Naive thymus-derived CD8-positive, alpha-beta T cell (primary cell): ENCODE measurements around the gene KIF25. TPM values are rescaled to one million over a fixed set of nuclear protein-coding genes. Genes with fewer than 3 reads are reported as not detected.

Experiments
- ATAC-seq, 2 donors: fragments of 150-1000 bp; cut with Tn5 transposase in 1 of 2; sonication (Bioruptor Pico), chemical (Tn5 transposase) in 1 of 2; 1 replicate in 1 of 2; 2 replicates in 1 of 2; pipeline ENCODE4 v1.10.0; 2021; ENCODE audit warnings: mild to moderate bottlenecking in 2 of 2, moderate library complexity in 2 of 2
- POLR2A ChIA-PET: fragments of 350-600 bp; sonication (Branson Sonifier 250); formaldehyde crosslinking; loops from one replicate; lab custom pipeline; 2021; ENCODE audit warnings: antibody characterized with exemption; lab: Charles Lee
- DNase-seq, 10 donors: peaks; one replicate each; pipeline versions ENCODE4 v3.0.0 to v3.0.0-alpha.2; 2020 to 2022
- H3K27ac Mint-ChIP-seq, 10 donors: one replicate each; pipeline ENCODE4 v1.8.0; 2020 to 2022; ENCODE audit warnings: mild to moderate bottlenecking in 10 of 10, mixed read lengths in 10 of 10, moderate library complexity in 4 of 10, inconsistent platforms in 1 of 10
- H3K27me3 Mint-ChIP-seq, 5 donors: one replicate each; pipeline ENCODE4 v1.8.0; 2021 to 2022; ENCODE audit warnings: mixed read lengths in 5 of 5
- H3K36me3 Mint-ChIP-seq, 3 donors: one replicate each; pipeline ENCODE4 v1.8.0; 2020 to 2022; ENCODE audit warnings: mixed read lengths in 3 of 3, mild to moderate bottlenecking in 2 of 3, inconsistent platforms in 1 of 3
- H3K4me1 Mint-ChIP-seq, 4 donors: one replicate each; pipeline ENCODE4 v1.8.0; 2021 to 2022; ENCODE audit warnings: mixed read lengths in 4 of 4
- H3K4me3 Mint-ChIP-seq, 10 donors: one replicate each; pipeline ENCODE4 v1.8.0; 2020 to 2022; ENCODE audit warnings: mild to moderate bottlenecking in 10 of 10, mixed read lengths in 10 of 10, moderate library complexity in 6 of 10, inconsistent platforms in 1 of 10
- H3K9me3 Mint-ChIP-seq, 9 donors: one replicate each; pipeline ENCODE4 v1.8.0; 2020 to 2022; ENCODE audit warnings: mixed read lengths in 9 of 9, mild to moderate bottlenecking in 3 of 9, inconsistent platforms in 1 of 9, moderate library complexity in 1 of 9
- polyA plus RNA-seq, 3 donors: library from polyadenylated mRNA; unstranded; fragments of 300-500 nt; fragmentation: Illumina TruSeq; gene quantifications; one replicate each; pipeline ENCODE4 v1.2.3, GENCODE V29; 2021
- total RNA-seq, 8 experiments: library from RNA in 2 of 8; stranded (reverse) in 2 of 8; gene quantifications; one replicate each; pipeline ENCODE4 v1.2.3 and lab custom pipeline; 2021 to 2026

The KIF25 gene
- total and polyA plus RNA-seq, 5 experiments from 2014 or later, result not detected

- H3K4me3 Mint-ChIP-seq, result no peak overlapping the region
- ATAC-seq, result no peak
- no peaks in the 10 kb centered on the region for H3K27me3 Mint-ChIP-seq
- H3K9me3 Mint-ChIP-seq, result no peaks in the 10 kb centered on the region
- no peaks in the 10 kb centered on the region for H3K4me1 Mint-ChIP-seq
- no peak overlapping the region for H3K27ac Mint-ChIP-seq
- DNase-seq, result no peak
- H3K36me3 Mint-ChIP-seq, result no peaks in the 10 kb centered on the region
- POLR2A ChIA-PET, result no interaction called here
These were observed 56.5 kb downstream of the KIF25 start for GRCh38 chr6:168053957-168054471.

- peak in 1 of 10 donors; percentile 35 for DNase-seq
- Mint-ChIP-seq H3K9me3 (no peaks in the 10 kb centered on the region), H3K27me3 (peaks cover 0 to 2% (median 0%) of the 10 kb centered on the region in 5 donors), H3K36me3 (no peaks in the 10 kb centered on the region), H3K4me1 (no peaks in the 10 kb centered on the region), H3K27ac (no peak overlapping the region), H3K4me3 (no peak overlapping the region)
- ATAC-seq, result no peak
- POLR2A ChIA-PET, result no interaction called here
These were observed 57.5 kb downstream of the KIF25 start for GRCh38 chr6:168054765-168055560.

GRCh38 chr6:168055696-168056489 is 58.4 kb downstream of the KIF25 start:
- H3K36me3 Mint-ChIP-seq, result no peaks in the 10 kb centered on the region
- H3K4me1 Mint-ChIP-seq, result no peaks in the 10 kb centered on the region
- H3K4me3 Mint-ChIP-seq, result no peak overlapping the region
- H3K9me3 Mint-ChIP-seq, result no peaks in the 10 kb centered on the region
- peaks cover 0 to 2% (median 0%) of the 10 kb centered on the region in 5 donors for H3K27me3 Mint-ChIP-seq
- H3K27ac Mint-ChIP-seq, result no peak overlapping the region
- POLR2A ChIA-PET, result no interaction called here
- DNase-seq (peak in 1 of 10 donors; percentile 47), ATAC-seq (no peak)

GRCh38 chr6:168056892-168057527 is 59.5 kb downstream of the KIF25 start:
- no peak overlapping the region for H3K27ac Mint-ChIP-seq
- H3K4me3 Mint-ChIP-seq, result no peak overlapping the region
- H3K4me1 Mint-ChIP-seq, result peaks cover 0 to 2% (median 0%) of the 10 kb centered on the region in 4 donors
- H3K36me3 Mint-ChIP-seq, result no peaks in the 10 kb centered on the region
- POLR2A ChIA-PET, result no interaction called here
- peaks cover 0 to 2% (median 0%) of the 10 kb centered on the region in 5 donors for H3K27me3 Mint-ChIP-seq
- DNase-seq, result no peak
- ATAC-seq, result no peak
- H3K9me3 Mint-ChIP-seq, result no peaks in the 10 kb centered on the region

- no peak overlapping the region for H3K4me3 Mint-ChIP-seq
- no peaks in the 10 kb centered on the region for H3K36me3 Mint-ChIP-seq
- H3K4me1 Mint-ChIP-seq, result peaks cover 0 to 2% (median 0%) of the 10 kb centered on the region in 4 donors
- no peak for ATAC-seq
- no peak for DNase-seq
- POLR2A ChIA-PET, result no interaction called here
- H3K27me3 Mint-ChIP-seq, result peaks cover 0 to 2% (median 0%) of the 10 kb centered on the region in 5 donors
- H3K9me3 Mint-ChIP-seq, result no peaks in the 10 kb centered on the region
- H3K27ac Mint-ChIP-seq, result no peak overlapping the region
These were observed 60.4 kb downstream of the KIF25 start for GRCh38 chr6:168057836-168058235.

- ATAC-seq (no peak), DNase-seq (no peak)
- POLR2A ChIA-PET, result no interaction called here
- no peak overlapping the region for H3K4me3 Mint-ChIP-seq
- no peaks in the 10 kb centered on the region for H3K36me3 Mint-ChIP-seq
- peaks cover 0 to 2% (median 0%) of the 10 kb centered on the region in 4 donors for H3K4me1 Mint-ChIP-seq
- peaks cover 0 to under 1% (median 0%) of the 10 kb centered on the region in 9 donors for H3K9me3 Mint-ChIP-seq
- no peak overlapping the region for H3K27ac Mint-ChIP-seq
- H3K27me3 Mint-ChIP-seq, result peaks cover 0 to 2% (median 0%) of the 10 kb centered on the region in 5 donors
These were observed 61.5 kb downstream of the KIF25 start for GRCh38 chr6:168058691-168059551.

- Mint-ChIP-seq H3K27me3 (peaks cover 0 to 2% (median 0%) of the 10 kb centered on the region in 5 donors), H3K4me3 (no peak overlapping the region), H3K4me1 (peaks cover 0 to 2% (median 0%) of the 10 kb centered on the region in 4 donors), H3K27ac (no peak overlapping the region), H3K9me3 (peaks cover 0 to 2% (median 0%) of the 10 kb centered on the region in 9 donors), H3K36me3 (no peaks in the 10 kb centered on the region)
- ATAC-seq, result no peak
- no peak for DNase-seq
- POLR2A ChIA-PET, result no interaction called here
These were observed 63.1 kb downstream of the KIF25 start for GRCh38 chr6:168060521-168060931.

GRCh38 chr6:168061269-168062210 is 64.1 kb downstream of the KIF25 start:
- peaks cover 0 to 2% (median 0%) of the 10 kb centered on the region in 4 donors for H3K4me1 Mint-ChIP-seq
- no peak overlapping the region for H3K4me3 Mint-ChIP-seq
- no peak for DNase-seq
- H3K27ac Mint-ChIP-seq, result peak overlapping the region in 2 of 10 donors; percentile 21 to 57
- ATAC-seq, result no peak
- POLR2A ChIA-PET, result no interaction called here
- H3K27me3 Mint-ChIP-seq, result peaks cover 0 to 3% (median 0%) of the 10 kb centered on the region in 5 donors
- H3K36me3 Mint-ChIP-seq, result no peaks in the 10 kb centered on the region
- H3K9me3 Mint-ChIP-seq, result peaks cover 0 to 2% (median 0%) of the 10 kb centered on the region in 9 donors

GRCh38 chr6:168062346-168063289 is 65.1 kb downstream of the KIF25 start:
- ATAC-seq (no peak), DNase-seq (no peak)
- no peaks in the 10 kb centered on the region for H3K36me3 Mint-ChIP-seq
- no peak overlapping the region for H3K27ac Mint-ChIP-seq
- H3K4me3 Mint-ChIP-seq, result no peak overlapping the region
- peaks cover 0 to 2% (median 0%) of the 10 kb centered on the region in 9 donors for H3K9me3 Mint-ChIP-seq
- peaks cover 0 to 3% (median 0%) of the 10 kb centered on the region in 5 donors for H3K27me3 Mint-ChIP-seq
- H3K4me1 Mint-ChIP-seq, result peaks cover 0 to 2% (median 0%) of the 10 kb centered on the region in 4 donors
- POLR2A ChIA-PET, result no interaction called here

- H3K4me1 Mint-ChIP-seq, result peaks cover 0 to 2% (median 0%) of the 10 kb centered on the region in 4 donors
- ATAC-seq (no peak), DNase-seq (no peak)
- no peak overlapping the region for H3K27ac Mint-ChIP-seq
- no peak overlapping the region for H3K4me3 Mint-ChIP-seq
- peaks cover 0 to 3% (median 0%) of the 10 kb centered on the region in 5 donors for H3K27me3 Mint-ChIP-seq
- no peaks in the 10 kb centered on the region for H3K36me3 Mint-ChIP-seq
- POLR2A ChIA-PET, result no interaction called here
- peaks cover 0 to 2% (median 0%) of the 10 kb centered on the region in 9 donors for H3K9me3 Mint-ChIP-seq
These were observed 66.0 kb downstream of the KIF25 start for GRCh38 chr6:168063431-168063830.
